H9 (cell line): Measurements from ENCODE around the gene ODF4. TPM values are rescaled to one million over a fixed set of nuclear protein-coding genes. Genes with fewer than 3 reads are reported as not detected.

Experiments used
- DNase-seq: peaks from one replicate; pipeline ENCODE4 v3.0.0-alpha.2; 2017
- H2AFZ ChIP-seq: one replicate; pipeline ENCODE4 v1.6.1; 2013; ENCODE audit warnings: mild to moderate bottlenecking, low read length, control low read depth, moderate library complexity
- H2AK5ac ChIP-seq: 2 replicates; pipeline ENCODE4 v1.6.1; 2013; ENCODE audit warnings: low read length, control low read depth, mixed read lengths; ENCODE audit not compliant: insufficient read length
- H2BK120ac ChIP-seq: one replicate; pipeline ENCODE4 v1.6.1; 2013; ENCODE audit warnings: low read depth, mild to moderate bottlenecking, low read length, control low read depth, inconsistent platforms; ENCODE audit not compliant: poor library complexity, severe bottlenecking
- H2BK12ac ChIP-seq: 2 replicates; pipeline ENCODE4 v1.6.1; 2013; ENCODE audit warnings: low read length, control low read depth, mixed read lengths, low read depth; ENCODE audit not compliant: insufficient read length
- H2BK15ac ChIP-seq: 2 replicates; pipeline ENCODE4 v1.6.1; 2013; ENCODE audit warnings: low read depth, low read length, control low read depth
- H2BK20ac ChIP-seq: one replicate; pipeline ENCODE4 v1.6.1; 2013; ENCODE audit warnings: low read depth, mild to moderate bottlenecking, low read length, control low read depth, inconsistent platforms; ENCODE audit not compliant: poor library complexity, severe bottlenecking
- H2BK5ac ChIP-seq: 2 replicates; pipeline ENCODE4 v1.6.1; 2013; ENCODE audit warnings: low read length, control low read depth, mixed read lengths; ENCODE audit not compliant: insufficient read length
- H3K14ac ChIP-seq: 2 replicates; pipeline ENCODE4 v1.6.1; 2013; ENCODE audit warnings: low read length, control low read depth; ENCODE audit not compliant: insufficient read depth
- H3K18ac ChIP-seq: 2 replicates; pipeline ENCODE4 v1.6.1; 2013; ENCODE audit warnings: low read depth, mild to moderate bottlenecking, mixed read lengths, low read length, control low read depth; ENCODE audit not compliant: insufficient read length
- H3K23ac ChIP-seq: 2 replicates; pipeline ENCODE4 v1.6.1; 2013; ENCODE audit warnings: low read length, control low read depth, mixed read lengths, low read depth; ENCODE audit not compliant: insufficient read length
- H3K23me2 ChIP-seq: 2 replicates; pipeline ENCODE4 v1.6.1; 2013; ENCODE audit warnings: low read depth, mild to moderate bottlenecking, mixed read lengths, low read length, control low read depth; ENCODE audit not compliant: insufficient read length, poor library complexity, severe bottlenecking
- H3K27ac ChIP-seq: 2 replicates; pipeline ENCODE4 v1.5.1; 2013; ENCODE audit warnings: low read length, control low read depth, mixed read lengths, low read depth; ENCODE audit not compliant: insufficient read length
- H3K27me3 ChIP-seq: 2 replicates; pipeline ENCODE4 v1.6.1; 2013; ENCODE audit warnings: low read length, control low read depth, inconsistent platforms; ENCODE audit not compliant: insufficient read depth
- H3K4ac ChIP-seq: 2 replicates; pipeline ENCODE4 v1.6.1; 2013; ENCODE audit warnings: low read depth, mild to moderate bottlenecking, control low read depth, inconsistent platforms, low read length, moderate library complexity
- H3K4me1 ChIP-seq: 2 replicates; pipeline ENCODE4 v1.6.1; 2013; ENCODE audit warnings: low read length, control low read depth, inconsistent platforms; ENCODE audit not compliant: insufficient read depth
- H3K4me2 ChIP-seq: 2 replicates; pipeline ENCODE4 v1.6.1; 2013; ENCODE audit warnings: low read length, control low read depth, mixed read lengths; ENCODE audit not compliant: insufficient read length, insufficient read depth
- H3K56ac ChIP-seq: 2 replicates; pipeline ENCODE4 v1.6.1; 2013; ENCODE audit warnings: low read depth, mild to moderate bottlenecking, mixed read lengths, low read length, control low read depth; ENCODE audit not compliant: insufficient read length
- H3K79me1 ChIP-seq: 2 replicates; pipeline ENCODE4 v1.6.1; 2013; ENCODE audit warnings: low read depth, mild to moderate bottlenecking, moderate library complexity, low read length, control low read depth, inconsistent platforms; ENCODE audit not compliant: insufficient read depth, poor library complexity, severe bottlenecking
- H3K79me2 ChIP-seq: 2 replicates; pipeline ENCODE4 v1.6.1; 2013; ENCODE audit warnings: low read length, control low read depth, inconsistent platforms; ENCODE audit not compliant: insufficient read depth
- H3K9ac ChIP-seq: 2 replicates; pipeline ENCODE4 v1.6.1; 2013; ENCODE audit warnings: low read length, control low read depth, mixed read lengths; ENCODE audit not compliant: insufficient read length; ENCODE audit errors: extremely low read depth
- H3K9me3 ChIP-seq: one replicate; pipeline ENCODE4 v1.6.1; 2013; ENCODE audit warnings: low read depth, low read length, inconsistent platforms; ENCODE audit not compliant: control insufficient read depth
- H3T11ph ChIP-seq: one replicate; pipeline ENCODE4 v1.6.1; 2013; ENCODE audit warnings: mild to moderate bottlenecking, low read length, control low read depth, inconsistent platforms
- H4K20me1 ChIP-seq: one replicate; pipeline ENCODE4 v1.6.1; 2013; ENCODE audit not compliant: control insufficient read depth, insufficient read length, insufficient read depth
- H4K5ac ChIP-seq: 2 replicates; pipeline ENCODE4 v1.6.1; 2013; ENCODE audit warnings: low read depth, mild to moderate bottlenecking, mixed read lengths, low read length, control low read depth; ENCODE audit not compliant: insufficient read length
- H4K8ac ChIP-seq: replicated peaks from 2 replicates; pipeline ENCODE4 v1.6.1; 2013; ENCODE audit warnings: low read length, control low read depth, mixed read lengths, low read depth; ENCODE audit not compliant: insufficient read length
- H4K91ac ChIP-seq: 2 replicates; pipeline ENCODE4 v1.6.1; 2013; ENCODE audit warnings: low read depth, mild to moderate bottlenecking, moderate library complexity, mixed read lengths, low read length, control low read depth; ENCODE audit not compliant: insufficient read length
- H3K27ac Mint-ChIP-seq, 3 experiments: 2 replicates in 2 of 3; 3 replicates in 1 of 3; pipeline ENCODE4 v1.8.0; 2020 to 2021; ENCODE audit warnings: mixed read lengths in 3 of 3, mild to moderate bottlenecking in 1 of 3, moderate library complexity in 1 of 3
- H3K27me3 Mint-ChIP-seq: 2 replicates; pipeline ENCODE4 v1.8.0; 2021; ENCODE audit warnings: low read depth, mild to moderate bottlenecking, moderate library complexity, mixed read lengths
- H3K36me3 Mint-ChIP-seq, 3 experiments: 2 replicates in 2 of 3; 3 replicates in 1 of 3; pipeline ENCODE4 v1.8.0; 2020 to 2021; ENCODE audit warnings: low read depth in 3 of 3, mixed read lengths in 3 of 3; ENCODE audit not compliant: insufficient read depth in 1 of 3
- H3K4me1 Mint-ChIP-seq, 2 experiments: 2 replicates each; pipeline ENCODE4 v1.8.0; 2020; ENCODE audit warnings: mixed read lengths in 2 of 2
- H3K4me3 Mint-ChIP-seq, 2 experiments: 2 replicates in 1 of 2; 3 replicates in 1 of 2; pipeline ENCODE4 v1.8.0; 2020 to 2021; ENCODE audit warnings: mild to moderate bottlenecking in 2 of 2, mixed read lengths in 2 of 2, moderate library complexity in 1 of 2
- H3K9me3 Mint-ChIP-seq, 2 experiments: 2 replicates in 1 of 2; 3 replicates in 1 of 2; pipeline ENCODE4 v1.8.0; 2020; ENCODE audit warnings: mild to moderate bottlenecking in 2 of 2, mixed read lengths in 2 of 2, moderate library complexity in 1 of 2
- WGBS: extraction: QIAGEN DNeasy Blood & Tissue Kit; methylation state at CpG from one replicate; pipeline ENCODE4 v1.1.7; 2013; ENCODE audit warnings: missing lambda C conversion rate, low lambda C conversion rate, mixed read lengths; ENCODE audit not compliant: insufficient read length; ENCODE audit errors: extremely low coverage; 5-methylcytosine and 5-hydroxymethylcytosine counted together
- total RNA-seq: library from RNA; stranded (reverse); gene quantifications from 2 replicates; pipeline ENCODE4 v1.2.1, GENCODE V29; 2021
- TF ChIP-seq, protein P1 (sequence below): fragments of 200-600 bp; sonication (generic); conservative IDR thresholded peaks from 3 replicates; pipeline ENCODE4 v1.8.0; 2021; ENCODE audit warnings: antibody characterized with exemption, mild to moderate bottlenecking

The ODF4 gene
- total RNA-seq, 1 experiment from 2014 or later, result not detected

DNA sequence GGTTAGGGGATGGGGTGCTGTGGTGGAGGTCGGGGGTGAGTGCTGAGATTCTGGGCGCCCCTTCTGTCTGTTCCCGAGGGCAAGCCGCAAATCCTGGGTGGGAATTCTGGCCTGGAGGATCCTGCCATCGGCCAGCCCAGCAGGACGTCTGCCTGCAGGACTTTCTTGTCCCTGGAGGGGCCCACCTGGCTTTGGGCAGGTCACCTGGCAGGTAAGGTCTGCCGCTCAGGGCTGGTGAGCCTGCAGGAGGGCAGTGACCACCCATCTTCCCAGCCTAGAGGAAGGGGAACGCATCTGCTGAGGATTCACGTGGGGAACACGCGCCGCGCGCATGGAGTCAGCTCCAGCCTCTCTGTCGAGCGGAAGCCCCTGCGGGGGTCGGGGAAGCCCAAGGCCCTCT is 52.6 kb downstream of the ODF4 start:
- DNase-seq, result no peak
- no CpG with 5 or more reads among the region's 18 CpGs for WGBS
- Histone ChIP-seq H4K5ac (no peak overlapping the region), H2BK12ac (no peak overlapping the region), H2AFZ (no peak overlapping the region), H3K4me1 (no peaks in the 10 kb centered on the region; the same call in 1 of the 2 replicates), H3T11ph (no peak overlapping the region), H3K23me2 (no peaks in the 10 kb centered on the region), H4K8ac (no peak overlapping the region), H3K18ac (no peak overlapping the region), H4K91ac (no peak overlapping the region), H2BK20ac (no peak overlapping the region), H3K4ac (no peak overlapping the region; the same call in 1 of the 2 replicates), H3K79me1 (no peaks in the 10 kb centered on the region), H3K9ac (no peak overlapping the region), H3K14ac (0 out of 2 replicates have a peak overlapping the region, but pooled peaks have one; percentile 5), H2BK120ac (no peak overlapping the region), H3K79me2 (no peaks in the 10 kb centered on the region), H3K27ac (no peak overlapping the region), H3K9me3 (no peaks in the 10 kb centered on the region), H3K23ac (no peak overlapping the region), H3K56ac (no peak overlapping the region), H4K20me1 (no peaks in the 10 kb centered on the region), H2AK5ac (no peak overlapping the region), H2BK15ac (no peak overlapping the region), H3K27me3 (peaks cover 3% of the 10 kb centered on the region; the same call in 1 of the 2 replicates), H2BK5ac (no peak overlapping the region), H3K4me2 (no peak overlapping the region)
- no peak overlapping the region for H3K27ac Mint-ChIP-seq
- H3K9me3 Mint-ChIP-seq, result no peaks in the 10 kb centered on the region
- TF ChIP-seq, protein P1, sequence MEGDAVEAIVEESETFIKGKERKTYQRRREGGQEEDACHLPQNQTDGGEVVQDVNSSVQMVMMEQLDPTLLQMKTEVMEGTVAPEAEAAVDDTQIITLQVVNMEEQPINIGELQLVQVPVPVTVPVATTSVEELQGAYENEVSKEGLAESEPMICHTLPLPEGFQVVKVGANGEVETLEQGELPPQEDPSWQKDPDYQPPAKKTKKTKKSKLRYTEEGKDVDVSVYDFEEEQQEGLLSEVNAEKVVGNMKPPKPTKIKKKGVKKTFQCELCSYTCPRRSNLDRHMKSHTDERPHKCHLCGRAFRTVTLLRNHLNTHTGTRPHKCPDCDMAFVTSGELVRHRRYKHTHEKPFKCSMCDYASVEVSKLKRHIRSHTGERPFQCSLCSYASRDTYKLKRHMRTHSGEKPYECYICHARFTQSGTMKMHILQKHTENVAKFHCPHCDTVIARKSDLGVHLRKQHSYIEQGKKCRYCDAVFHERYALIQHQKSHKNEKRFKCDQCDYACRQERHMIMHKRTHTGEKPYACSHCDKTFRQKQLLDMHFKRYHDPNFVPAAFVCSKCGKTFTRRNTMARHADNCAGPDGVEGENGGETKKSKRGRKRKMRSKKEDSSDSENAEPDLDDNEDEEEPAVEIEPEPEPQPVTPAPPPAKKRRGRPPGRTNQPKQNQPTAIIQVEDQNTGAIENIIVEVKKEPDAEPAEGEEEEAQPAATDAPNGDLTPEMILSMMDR, result no peak
- H3K4me3 Mint-ChIP-seq, result no peak overlapping the region
- H3K4me1 Mint-ChIP-seq, result peaks cover 13 to 15% of the 10 kb centered on the region in 2 experiments
- H3K36me3 Mint-ChIP-seq, result no peaks in the 10 kb centered on the region
- peaks cover 14% of the 10 kb centered on the region for H3K27me3 Mint-ChIP-seq
